GM18507 (cell line): ENCODE data around the gene TFDP2.
"Not testable (repeated sequence)": the region's sequence is repeated elsewhere in the genome, so short reads cannot be mapped to it uniquely, and the experiment has no call there.

Experiments used
- DNase-seq: peaks from one replicate; pipeline ENCODE4 v3.0.0; 2011; ENCODE audit warnings: low read depth; ENCODE audit not compliant: insufficient read length; ENCODE audit errors: extremely low spot score
- FAIRE-seq: peaks from 2 replicates; lab custom pipeline; 2011; peaks lifted over from hg19 to GRCh38; lab: Jason Lieb, UNC

The TFDP2 gene, protein sequence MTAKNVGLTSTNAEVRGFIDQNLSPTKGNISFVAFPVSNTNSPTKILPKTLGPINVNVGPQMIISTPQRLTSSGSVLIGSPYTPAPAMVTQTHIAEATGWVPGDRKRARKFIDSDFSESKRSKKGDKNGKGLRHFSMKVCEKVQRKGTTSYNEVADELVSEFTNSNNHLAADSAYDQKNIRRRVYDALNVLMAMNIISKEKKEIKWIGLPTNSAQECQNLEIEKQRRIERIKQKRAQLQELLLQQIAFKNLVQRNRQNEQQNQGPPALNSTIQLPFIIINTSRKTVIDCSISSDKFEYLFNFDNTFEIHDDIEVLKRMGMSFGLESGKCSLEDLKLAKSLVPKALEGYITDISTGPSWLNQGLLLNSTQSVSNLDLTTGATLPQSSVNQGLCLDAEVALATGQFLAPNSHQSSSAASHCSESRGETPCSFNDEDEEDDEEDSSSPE

DNA sequence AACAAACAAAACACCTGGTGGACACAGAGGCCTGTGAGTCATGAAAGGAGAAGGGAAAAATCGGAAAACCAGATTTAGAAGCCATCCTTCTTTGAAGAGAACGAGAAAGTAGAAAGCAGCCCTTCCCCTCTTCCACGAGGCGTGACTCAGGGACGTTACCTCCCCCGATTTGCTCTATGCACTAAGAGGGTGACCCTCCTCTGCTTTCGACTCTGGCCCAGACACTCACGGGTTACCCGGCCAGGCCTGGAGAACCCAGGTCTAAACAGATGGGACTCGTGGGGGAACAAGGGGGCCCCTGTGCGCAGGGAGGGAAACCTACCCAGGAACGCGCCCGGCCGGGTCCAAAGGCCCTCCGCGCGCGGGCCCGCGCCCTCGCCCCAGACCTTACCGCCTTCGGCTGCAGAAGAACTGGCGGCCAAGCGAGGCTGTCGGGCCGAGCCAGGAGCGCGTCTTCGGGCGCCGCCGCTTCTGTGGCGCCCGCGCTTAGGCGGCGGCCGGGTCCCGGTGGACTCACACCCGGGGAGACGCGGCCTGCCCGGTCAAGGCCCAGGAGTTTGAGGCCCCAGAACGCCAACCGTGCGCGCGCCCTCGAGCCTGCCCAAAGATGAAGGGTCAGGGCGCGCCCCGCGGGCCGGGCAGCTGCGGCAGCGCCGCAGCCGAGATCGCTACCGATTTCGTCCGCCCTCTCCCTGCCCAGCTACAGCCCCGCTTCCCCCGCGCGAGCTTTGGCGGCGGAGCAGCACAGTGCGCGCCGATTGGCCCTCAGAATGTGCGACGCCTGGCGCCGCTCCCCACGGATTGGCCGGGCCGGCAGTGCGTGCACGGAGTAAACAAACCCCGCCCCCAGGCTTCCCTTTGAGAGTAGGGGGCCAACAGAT lies at the start of gene TFDP2:
Gene TFDP2, minus strand, starts transcription at position 753 of the 881 bp plus-strand sequence. CDS start 47,795 bp downstream, outside the sequence.
- DNase-seq (peak; percentile 89), FAIRE-seq (peak; percentile 74)

DNA sequence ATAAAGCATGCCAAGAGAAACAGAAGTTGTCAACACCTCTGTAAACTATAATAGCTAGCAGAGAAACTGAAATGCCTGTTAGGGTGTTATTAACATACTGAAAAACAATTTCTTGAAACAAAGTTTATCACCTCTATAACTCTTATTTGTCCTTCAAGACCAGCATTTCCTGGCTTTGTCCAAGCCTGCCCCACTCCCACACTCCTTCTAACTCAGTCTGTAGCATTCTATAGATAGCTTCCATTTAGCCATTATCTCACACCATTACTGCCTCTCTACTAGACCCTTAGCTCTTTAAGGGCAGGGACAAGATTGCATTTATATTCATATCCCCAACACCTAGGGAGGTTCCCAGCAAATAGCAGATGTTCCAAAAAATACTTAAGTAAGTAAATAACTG lies 39.5 kb upstream of the TFDP2 start:
- FAIRE-seq (peak; percentile 52), DNase-seq (no peak)

DNA sequence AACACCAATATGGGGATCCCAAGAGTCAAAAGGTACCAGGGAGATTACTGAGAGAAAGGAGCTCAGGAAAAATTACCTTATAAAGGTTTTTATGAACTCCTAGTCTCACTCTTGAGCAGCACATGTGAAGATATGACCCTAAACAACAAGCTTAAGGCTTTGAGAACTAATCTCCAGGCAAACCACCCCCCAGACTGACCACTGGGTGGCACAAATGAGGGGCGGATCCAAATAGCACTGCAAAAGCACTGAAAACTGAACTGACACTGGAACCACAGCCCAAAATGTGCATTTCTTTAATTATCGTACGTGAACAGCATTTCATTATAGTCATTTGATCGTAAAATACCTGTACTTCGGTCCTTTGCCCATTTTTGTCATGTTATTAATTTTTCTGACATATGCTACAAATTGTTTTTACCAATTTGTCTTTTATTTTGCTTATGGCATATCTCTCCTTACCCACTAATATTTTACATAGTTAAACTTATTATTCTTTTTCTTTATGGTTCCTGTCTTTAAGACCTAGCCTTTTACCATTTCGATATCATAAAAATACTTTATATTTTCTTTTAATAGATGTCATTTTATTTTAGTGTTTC lies 31.5 kb upstream of the TFDP2 start:
- FAIRE-seq: peak; percentile 33
- no peak for DNase-seq

DNA sequence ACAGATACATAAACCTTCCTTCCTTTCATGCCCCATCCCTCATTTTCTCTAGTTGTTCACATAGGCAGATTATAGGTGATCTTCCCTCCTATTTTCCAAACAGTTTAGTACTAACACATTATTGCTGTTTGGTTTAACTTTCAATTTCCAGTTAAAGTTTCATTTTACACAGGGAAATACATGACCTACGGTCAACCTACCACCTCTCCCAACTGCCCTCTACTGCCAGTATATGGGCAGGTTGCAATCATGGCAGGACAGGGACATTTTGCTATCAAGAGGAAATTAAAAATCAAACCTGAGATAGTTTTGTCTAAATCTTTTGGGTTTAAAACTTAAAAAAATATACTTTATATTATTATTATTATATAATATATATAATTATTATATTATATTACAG lies 26.1 kb upstream of the TFDP2 start:
- no peak for DNase-seq
- FAIRE-seq: no peak

DNA sequence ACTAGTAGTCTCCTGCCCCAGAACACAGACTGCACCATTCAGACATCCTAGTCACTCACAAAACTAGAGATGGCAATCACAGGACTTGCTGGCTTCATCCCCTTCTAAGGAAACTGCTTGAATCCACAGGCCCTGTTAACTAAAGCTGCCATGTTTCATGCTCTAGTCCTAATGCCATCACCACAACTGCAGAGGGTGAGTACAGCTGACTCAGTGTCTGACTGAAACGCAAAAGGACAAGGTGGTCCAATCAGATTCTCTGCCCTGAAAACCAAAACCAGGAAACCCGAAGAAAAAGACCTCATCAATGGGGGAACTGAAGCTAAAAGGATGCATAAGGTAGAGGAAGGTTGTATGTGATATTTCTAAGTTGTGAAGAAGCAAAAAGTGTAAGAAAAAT lies 25.2 kb upstream of the TFDP2 start:
- no peak for DNase-seq
- FAIRE-seq: no peak

DNA sequence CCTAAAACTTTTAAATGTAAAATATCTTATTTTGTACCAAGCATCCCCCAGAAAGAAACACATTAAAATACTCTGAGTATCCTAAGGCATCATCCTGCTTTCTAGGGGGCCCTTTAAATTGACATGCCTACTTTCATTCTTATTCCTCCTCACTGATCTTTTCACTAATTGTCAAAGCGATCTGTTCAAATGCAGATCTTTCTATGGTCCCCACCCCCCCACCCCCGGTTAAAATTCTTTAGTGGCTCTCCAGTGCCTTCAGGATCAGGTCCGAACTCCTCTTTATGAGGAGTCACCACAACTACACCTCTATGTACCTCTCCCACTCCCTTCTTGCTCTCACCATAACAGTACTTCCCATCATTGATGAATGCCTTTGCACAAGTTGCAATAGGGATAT lies 19.2 kb upstream of the TFDP2 start:
- DNase-seq: no peak
- no peak for FAIRE-seq

DNA sequence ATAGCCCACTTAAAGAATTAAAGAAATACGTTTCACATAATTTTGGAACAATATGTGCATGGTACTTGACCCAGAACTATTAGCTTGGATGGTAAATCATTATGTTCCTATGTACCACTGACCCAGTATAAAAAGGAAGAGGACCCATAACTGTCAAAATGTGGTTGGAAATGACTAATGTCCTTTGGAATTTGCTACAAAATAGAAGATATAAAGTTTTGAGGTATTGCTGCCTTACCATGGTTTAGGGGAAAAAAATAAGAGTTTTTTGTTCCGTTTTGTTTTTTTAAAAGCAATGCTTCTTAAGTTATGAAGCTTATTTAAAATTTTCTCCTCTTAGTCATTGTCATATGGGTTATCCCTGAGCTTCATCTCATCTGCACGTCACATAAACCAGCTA lies 15.8 kb upstream of the TFDP2 start:
- DNase-seq: no peak
- no peak for FAIRE-seq

DNA sequence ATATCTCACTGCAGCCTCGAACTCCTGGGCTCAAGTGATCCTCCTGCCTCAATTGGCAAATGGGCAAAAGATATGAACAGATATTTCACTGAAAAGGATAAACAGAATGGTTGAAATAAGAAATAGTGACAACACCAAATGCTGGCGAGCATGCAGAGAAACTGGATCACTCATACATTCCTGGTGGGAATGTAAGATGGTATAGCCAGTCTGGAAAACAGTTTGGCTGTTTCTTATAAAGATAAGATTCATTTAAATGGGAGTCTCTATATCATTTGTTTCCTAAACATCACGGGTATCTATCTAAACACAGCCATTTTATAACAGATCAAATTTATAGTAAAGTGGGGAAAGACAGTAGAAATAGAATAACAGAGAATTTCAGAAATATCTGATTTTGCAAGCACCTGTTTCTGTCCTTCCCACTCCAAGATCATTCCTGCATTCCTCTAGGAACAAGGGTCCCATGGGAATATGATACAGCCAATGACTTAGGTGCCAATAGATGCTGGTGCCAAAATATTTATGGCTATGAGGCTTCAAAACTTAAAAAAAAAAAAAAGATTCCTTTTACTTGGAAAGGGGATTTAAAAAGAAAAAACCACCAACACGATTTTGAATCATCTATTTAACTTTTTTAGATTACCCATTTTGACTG lies 9.9 kb upstream of the TFDP2 start:
- FAIRE-seq (no peak), DNase-seq (no peak)

DNA sequence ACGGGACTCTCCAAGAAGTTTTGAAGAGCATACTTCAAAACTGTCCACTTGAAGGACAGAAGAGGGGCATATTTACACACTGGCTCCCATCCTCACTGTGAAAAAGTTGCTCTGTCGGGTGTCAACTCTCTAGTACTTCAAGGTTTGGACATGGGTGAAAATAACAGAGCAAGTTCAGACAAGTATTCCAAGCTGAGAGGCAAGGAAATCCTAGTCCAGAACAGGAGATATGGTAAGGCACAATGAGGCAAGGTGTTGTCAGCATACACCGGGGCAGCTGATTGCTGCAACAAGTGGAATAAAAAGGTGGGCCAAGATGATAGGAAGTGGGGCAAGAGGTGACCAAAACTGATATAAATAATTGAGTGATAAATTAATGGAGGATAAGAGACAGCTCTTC lies 4.8 kb upstream of the TFDP2 start:
- no peak for FAIRE-seq
- DNase-seq: no peak

DNA sequence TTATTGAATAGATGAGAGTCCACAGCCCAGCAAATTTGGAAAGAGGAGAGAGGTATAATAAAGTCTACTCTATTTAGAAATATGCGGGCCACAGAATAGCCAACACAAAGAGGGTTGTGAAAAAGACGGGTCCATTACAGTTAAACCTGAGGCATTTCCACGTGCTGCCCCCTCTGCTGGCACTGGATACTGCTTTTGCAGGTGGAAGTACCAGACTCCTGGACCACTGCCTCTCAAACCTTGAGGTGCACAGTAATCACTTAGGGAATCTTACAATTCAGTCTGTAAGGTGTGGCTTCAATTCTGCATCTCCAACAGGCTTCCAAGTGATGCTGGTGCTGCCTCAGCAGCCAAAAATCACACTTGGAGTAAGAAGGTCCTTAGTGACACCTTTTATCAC lies 3.0 kb upstream of the TFDP2 start:
- no peak for DNase-seq
- no peak for FAIRE-seq

DNA sequence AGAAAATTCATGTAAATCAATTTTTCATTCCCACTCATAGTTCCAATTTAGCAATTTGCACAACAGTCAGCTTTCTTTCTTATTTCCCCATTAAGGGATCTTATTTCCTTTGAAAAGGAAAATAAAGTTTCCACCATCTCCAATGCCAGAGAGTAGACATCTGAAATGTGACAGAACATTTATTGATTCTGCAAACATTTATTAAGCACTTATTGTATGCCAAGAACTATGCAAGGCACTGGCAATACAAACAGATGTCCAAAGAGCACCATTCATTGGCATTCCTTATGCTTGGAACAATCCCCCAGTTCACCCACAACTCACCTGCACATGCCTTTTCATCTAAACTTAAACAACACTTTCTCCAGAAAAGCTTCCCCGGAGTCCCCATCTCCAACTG lies 2.5 kb upstream of the TFDP2 start:
- FAIRE-seq (no peak), DNase-seq (no peak)

DNA sequence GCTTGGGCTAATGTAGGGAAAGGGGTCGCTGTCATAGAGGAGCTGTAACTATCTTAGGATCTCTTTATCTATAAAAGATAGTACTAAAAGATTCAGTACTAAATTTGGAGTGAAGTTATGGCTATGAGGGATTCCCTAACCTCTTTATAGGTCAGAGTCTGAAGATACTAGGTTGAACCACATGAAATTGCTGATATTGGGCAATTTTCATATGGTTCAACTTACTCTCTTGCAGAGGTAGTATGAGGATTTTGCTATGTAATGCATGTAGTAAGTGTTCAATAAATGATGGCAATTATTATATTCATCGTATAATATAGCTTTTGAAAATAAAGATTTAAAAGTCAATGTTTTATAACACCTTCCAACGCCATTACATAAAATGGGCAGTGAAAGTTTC lies 1.9 kb upstream of the TFDP2 start:
- DNase-seq: no peak
- no peak for FAIRE-seq

DNA sequence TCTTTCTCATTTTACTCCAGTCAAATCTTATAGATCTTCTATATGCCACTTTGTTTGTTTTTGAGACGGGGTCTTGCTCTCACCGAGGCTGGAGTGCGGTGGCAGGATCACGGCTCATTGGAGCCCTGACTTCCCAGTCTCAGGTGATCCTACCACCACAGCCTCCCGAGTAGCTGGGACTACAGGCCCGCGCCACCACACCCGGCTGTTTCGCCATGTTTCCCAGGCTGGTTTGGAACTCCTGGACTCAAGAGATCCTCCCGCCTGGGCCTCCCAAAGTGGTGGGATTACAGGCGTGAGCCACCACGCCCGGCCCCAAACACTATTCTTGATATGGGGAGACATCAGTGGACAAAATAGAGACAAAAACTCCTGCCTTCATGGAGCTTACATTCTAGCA lies 927 bp upstream of the TFDP2 start:
- no peak for DNase-seq
- FAIRE-seq: no peak

DNA sequence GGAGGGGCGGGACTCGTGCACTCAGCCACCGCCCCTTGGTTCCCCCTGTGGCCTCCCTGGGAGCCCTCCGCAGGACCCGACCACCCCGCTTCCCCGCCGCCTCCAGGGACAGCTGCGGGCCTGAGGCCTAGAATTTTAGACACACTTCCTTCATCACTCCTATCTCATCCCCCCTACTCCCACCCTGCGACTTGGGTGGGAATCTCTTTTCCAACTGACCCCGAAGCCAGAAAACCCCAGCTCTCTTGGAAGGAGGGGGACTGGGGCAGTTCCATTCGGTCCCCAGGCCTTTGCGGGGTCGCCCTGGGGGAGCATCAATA lies 289 bp upstream of the TFDP2 start:
- FAIRE-seq (no peak), DNase-seq (no peak)

DNA sequence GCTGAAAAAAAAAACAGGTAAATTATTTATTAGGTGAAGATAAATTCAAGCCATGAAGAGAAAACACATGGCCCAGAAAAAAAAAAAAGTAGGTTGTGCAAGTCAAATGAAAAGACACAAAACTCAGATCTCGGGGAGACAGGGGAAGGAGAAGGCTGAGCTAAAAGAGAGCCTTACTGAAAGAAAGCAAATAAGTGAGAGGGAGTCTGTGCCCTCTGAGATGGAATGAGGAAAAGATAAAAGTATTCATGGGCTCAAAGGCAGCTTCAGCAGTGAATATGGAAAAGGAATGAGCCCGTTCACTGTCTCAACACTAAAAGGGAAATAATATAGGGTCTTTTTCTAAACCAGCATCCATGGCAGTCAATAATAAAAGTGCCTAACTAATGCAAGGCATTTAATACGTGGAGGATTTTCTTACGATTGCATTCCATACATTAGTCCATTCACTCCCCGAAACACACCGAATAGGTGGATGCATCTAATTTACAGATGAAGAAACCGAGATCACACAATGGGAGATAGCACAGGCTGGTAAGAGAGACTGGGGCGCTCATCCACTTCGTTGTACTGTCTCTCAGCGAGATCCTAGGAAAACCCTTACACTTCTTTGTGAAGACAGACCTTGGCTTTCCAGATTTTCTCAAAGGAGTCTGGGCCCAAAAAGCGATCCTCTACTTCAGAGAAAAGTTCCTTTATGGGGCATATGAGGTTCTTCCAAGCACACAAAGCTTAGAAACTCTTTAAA lies 1.1 kb downstream of the TFDP2 start:
- FAIRE-seq (no peak), DNase-seq (no peak)

DNA sequence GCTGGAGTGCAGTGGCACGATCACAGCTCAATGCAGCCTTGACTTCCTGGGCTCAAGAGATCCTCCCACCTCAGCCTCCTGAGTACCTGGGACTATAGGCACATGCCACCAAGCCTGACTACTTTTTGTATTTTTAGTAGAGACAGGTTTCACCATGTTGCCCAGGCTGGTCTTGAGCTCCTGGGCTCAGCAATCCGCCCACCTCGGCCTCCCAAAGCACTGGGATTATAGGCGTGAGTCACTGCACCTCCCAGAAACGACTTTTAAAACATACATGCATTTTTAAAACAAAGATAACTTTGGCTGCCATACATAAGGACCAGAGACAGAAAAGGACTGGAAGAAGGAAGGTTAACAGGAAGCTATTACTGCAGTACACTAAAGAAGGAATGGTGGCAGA lies 4.8 kb downstream of the TFDP2 start:
- FAIRE-seq: not testable (repeated sequence)

DNA sequence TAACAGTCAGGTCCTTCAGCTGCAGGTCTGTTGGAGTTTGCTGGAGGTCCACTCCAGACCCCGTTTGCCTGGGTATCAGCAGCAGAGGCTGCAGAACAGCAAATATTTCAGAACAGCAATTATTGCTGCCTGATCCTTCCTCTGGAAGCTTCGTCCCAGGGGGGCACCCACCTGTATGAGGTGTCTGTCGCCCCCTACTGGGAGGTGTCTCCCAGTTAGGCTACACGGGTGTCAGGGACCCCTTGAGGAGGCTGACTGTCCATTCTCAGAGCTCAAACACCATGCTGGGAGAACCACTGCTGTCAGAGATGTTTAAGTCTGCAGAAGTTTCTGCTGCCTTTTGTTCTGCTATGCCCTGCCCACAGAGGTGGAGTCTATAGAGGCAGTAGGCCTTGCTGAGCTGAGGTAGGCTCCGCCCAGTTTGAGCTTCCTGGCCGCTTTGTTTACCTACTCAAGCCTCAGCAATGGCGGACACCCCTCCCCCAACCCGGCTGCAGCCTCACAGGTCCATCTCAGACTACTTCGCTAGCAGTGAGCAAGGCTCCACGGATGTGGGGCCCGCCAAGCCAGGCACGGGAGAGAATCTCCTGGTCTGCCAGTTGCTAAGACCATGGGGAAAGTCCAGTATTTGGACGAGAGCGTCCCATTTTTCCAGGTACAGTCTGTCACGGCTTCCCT lies 8.6 kb downstream of the TFDP2 start:
- FAIRE-seq, DNase-seq: not testable (repeated sequence)

More for the DNA sequence above, 4.8 kb downstream of the TFDP2 start:
- not testable (repeated sequence) for DNase-seq

DNA sequence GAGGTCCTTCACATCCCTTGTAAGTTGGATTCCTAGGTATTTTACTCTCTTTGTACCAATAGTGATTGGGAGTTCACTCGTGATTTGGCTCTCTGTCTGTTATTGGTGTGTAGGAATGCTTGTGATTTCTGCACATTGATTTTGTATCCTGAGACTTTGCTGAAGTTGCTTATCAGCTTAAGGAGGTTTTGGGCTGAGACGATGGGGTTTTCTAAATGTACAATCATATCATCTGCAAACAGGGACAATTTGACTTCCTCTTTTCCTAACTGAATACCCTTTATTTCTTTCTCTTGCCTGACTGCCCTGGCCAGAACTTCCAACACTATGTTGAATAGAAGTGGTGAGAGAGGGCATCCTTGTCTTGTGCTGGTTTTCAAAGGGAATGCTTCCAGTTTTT lies 12.3 kb downstream of the TFDP2 start:
- not testable (repeated sequence) for FAIRE-seq, DNase-seq
